ENCODE measurements around the gene RHOF.
"Not testable (repeated sequence)": the region's sequence is repeated elsewhere in the genome, so short reads cannot be mapped to it uniquely, and the experiment has no call there.

RHOF gene

DNA sequence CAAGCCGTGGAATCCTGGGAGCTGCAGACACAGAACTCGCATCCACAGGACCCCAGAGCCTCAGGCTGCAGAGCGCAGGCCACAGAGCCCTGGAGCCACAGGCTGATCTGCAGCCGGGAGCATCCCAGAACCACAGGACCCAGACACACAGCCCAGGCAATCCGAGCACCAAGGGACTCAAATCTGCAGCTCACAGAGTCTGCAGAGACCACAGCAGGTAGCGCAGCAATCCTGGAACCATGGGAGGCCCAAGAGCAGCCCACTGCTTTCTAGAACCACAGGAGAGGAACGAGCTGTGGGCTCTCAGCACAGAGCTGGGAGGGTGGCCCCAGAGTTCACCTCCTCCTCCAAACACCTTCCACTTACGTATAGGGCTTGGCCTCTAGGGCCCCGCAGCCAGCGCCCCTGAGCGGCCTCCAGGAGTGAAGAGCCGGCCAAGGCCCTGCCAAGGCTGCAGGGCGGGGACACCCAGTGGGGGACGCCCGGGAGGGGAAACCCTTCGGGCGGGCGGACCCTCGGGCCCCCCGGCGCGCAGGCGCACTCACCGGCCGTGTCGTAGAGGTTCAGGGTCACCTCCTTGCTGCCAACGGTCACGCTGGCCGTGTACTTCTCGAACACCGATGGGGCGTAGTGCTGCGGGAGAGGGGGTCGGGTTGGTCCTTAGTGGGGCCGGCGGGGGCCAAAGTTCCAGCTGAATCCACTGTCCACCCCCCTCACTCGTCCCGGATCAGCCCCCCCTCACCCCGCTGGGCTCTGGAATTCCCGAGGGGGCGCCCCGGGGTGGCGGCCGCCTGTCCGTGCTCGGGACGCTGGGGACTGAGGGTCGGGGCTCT, 665 bp downstream of the RHOF start:
- peaks cover 8% of the 10 kb centered on the region; the same call in 1 of the 2 replicates for H3K36me3 ChIP-seq (ENCODE audit: control insufficient read depth, low read length)

DNA sequence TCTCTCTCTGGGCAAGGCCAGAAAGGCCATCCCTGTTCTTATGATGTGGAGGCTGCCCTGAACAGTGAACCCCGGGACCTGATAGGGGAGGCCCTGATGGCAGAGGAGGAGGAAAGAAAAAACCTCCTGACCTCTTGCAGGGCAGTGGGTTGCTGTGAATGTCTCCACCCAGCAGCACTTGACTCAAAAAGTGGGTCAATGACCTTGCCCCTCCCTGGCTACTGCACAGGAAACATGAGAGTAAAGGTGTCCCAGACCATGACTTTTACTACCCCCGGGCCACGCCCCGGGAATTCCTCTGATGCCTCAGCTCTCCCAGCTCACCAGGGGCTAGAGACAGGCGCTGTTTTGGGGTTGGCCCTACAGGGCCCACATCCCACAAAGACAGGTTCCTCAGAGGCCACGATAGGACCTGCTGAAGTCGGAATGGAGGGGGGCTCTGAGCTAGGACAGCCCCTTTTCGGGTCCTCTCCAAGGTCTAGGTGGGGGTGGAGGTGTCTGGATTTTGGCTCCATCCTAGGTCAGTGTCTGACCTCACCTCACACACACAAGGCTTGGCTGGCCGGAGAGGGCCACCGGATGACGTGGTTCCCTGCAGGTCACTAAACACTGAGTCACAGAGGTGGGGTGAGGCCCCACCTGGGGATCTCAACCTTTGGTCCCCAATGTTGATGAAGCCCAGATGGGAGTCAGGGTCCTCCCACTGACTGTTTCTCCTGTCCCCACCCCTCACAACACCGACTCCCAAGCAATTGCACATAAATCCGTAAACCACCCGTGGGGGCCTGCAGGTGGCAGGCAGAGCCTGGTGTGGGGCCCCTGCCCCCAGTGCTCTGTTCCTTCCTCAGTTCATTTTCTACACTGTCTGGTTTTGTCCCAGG, 1.6 kb downstream of the RHOF start:
- H3K27ac ChIP-seq (ENCODE audit: low read depth, low read length), result peak overlapping the region; percentile 19
- peaks cover 79% of the 10 kb centered on the region for H3K4me1 ChIP-seq (ENCODE audit: control insufficient read depth, low read length)
- no peaks in the 10 kb centered on the region for H3K9me2 ChIP-seq (replicated peaks; ENCODE audit: control insufficient read depth, low read length)
- peaks cover 11% of the 10 kb centered on the region for H3F3A ChIP-seq (ENCODE audit: control insufficient read depth, insufficient read depth)
- peak overlapping the region; percentile 89 for H3K4me3 ChIP-seq (ENCODE audit: low read length)
- H3K4me2 ChIP-seq (ENCODE audit: low read length), result peak overlapping the region; percentile 97
- H3K36me3 ChIP-seq (ENCODE audit: control insufficient read depth, low read length), result peaks cover 8% of the 10 kb centered on the region; the same call in 1 of the 2 replicates
- no peaks in the 10 kb centered on the region for H3K27me3 ChIP-seq (ENCODE audit: control insufficient read depth, low read length)
- H3K9me3 ChIP-seq (ENCODE audit: control insufficient read depth, insufficient read depth, low read length), result no peaks in the 10 kb centered on the region
- H3K79me2 ChIP-seq (ENCODE audit: control insufficient read depth, low read length), result peaks cover 26% of the 10 kb centered on the region
- TF ChIP-seq, protein P1, sequence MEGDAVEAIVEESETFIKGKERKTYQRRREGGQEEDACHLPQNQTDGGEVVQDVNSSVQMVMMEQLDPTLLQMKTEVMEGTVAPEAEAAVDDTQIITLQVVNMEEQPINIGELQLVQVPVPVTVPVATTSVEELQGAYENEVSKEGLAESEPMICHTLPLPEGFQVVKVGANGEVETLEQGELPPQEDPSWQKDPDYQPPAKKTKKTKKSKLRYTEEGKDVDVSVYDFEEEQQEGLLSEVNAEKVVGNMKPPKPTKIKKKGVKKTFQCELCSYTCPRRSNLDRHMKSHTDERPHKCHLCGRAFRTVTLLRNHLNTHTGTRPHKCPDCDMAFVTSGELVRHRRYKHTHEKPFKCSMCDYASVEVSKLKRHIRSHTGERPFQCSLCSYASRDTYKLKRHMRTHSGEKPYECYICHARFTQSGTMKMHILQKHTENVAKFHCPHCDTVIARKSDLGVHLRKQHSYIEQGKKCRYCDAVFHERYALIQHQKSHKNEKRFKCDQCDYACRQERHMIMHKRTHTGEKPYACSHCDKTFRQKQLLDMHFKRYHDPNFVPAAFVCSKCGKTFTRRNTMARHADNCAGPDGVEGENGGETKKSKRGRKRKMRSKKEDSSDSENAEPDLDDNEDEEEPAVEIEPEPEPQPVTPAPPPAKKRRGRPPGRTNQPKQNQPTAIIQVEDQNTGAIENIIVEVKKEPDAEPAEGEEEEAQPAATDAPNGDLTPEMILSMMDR (IDR thresholded peaks at IDR 0.05; ENCODE audit: low read depth, low read length, poor library complexity, severe bottlenecking), result no peak
- TF ChIP-seq EZH2phosphoT487 (IDR thresholded peaks at IDR 0.05; ENCODE audit: borderline replicate concordance, low read length), result no peak
- no peaks in the 10 kb centered on the region for H4K20me1 ChIP-seq (ENCODE audit: control insufficient read depth, insufficient read depth, low read depth, low read length)

More for the DNA sequence above, 665 bp downstream of the RHOF start:
- peaks cover 11% of the 10 kb centered on the region for H3F3A ChIP-seq (ENCODE audit: control insufficient read depth, insufficient read depth)
- H3K4me3 ChIP-seq (ENCODE audit: low read length), result peak overlapping the region; percentile 89
- H3K9me3 ChIP-seq (ENCODE audit: control insufficient read depth, insufficient read depth, low read length), result no peaks in the 10 kb centered on the region
- peaks cover 30% of the 10 kb centered on the region for H3K79me2 ChIP-seq (ENCODE audit: control insufficient read depth, low read length)
- TF ChIP-seq, protein P1 (IDR thresholded peaks at IDR 0.05; ENCODE audit: low read depth, low read length, poor library complexity, severe bottlenecking), result no peak
- no peak for TF ChIP-seq EZH2phosphoT487 (IDR thresholded peaks at IDR 0.05; ENCODE audit: borderline replicate concordance, low read length)
- H3K27me3 ChIP-seq (ENCODE audit: control insufficient read depth, low read length), result no peaks in the 10 kb centered on the region
- peaks cover 70% of the 10 kb centered on the region for H3K4me1 ChIP-seq (ENCODE audit: control insufficient read depth, low read length)
- no peaks in the 10 kb centered on the region for H4K20me1 ChIP-seq (ENCODE audit: control insufficient read depth, insufficient read depth, low read depth, low read length)
- peak overlapping the region; percentile 19 for H3K27ac ChIP-seq (ENCODE audit: low read depth, low read length)
- no peaks in the 10 kb centered on the region for H3K9me2 ChIP-seq (replicated peaks; ENCODE audit: control insufficient read depth, low read length)
- peak overlapping the region; percentile 97 for H3K4me2 ChIP-seq (ENCODE audit: low read length)

GRCh38 chr12:121790785-121791184, 2.7 kb downstream of the RHOF start:
- H3K9me2 ChIP-seq (replicated peaks; ENCODE audit: control insufficient read depth, low read length); H3K9me3 ChIP-seq (ENCODE audit: control insufficient read depth, insufficient read depth, low read length); H3K27me3 ChIP-seq (ENCODE audit: control insufficient read depth, low read length); H3K36me3 ChIP-seq (ENCODE audit: control insufficient read depth, low read length); H4K20me1 ChIP-seq (ENCODE audit: control insufficient read depth, insufficient read depth, low read depth, low read length): not testable (repeated sequence)
- Histone ChIP-seq H3K79me2 (ENCODE audit: control insufficient read depth, low read length) (peaks cover 26% of the 10 kb centered on the region), H3K4me1 (ENCODE audit: control insufficient read depth, low read length) (peaks cover 80% of the 10 kb centered on the region), H3K27ac (ENCODE audit: low read depth, low read length) (peak overlapping the region; percentile 77), H3K4me3 (ENCODE audit: low read length) (0 out of 2 replicates have a peak overlapping the region, but pooled peaks have one; percentile 62), H3F3A (ENCODE audit: control insufficient read depth, insufficient read depth) (peaks cover 11% of the 10 kb centered on the region), H3K4me2 (ENCODE audit: low read length) (peak overlapping the region; percentile 74)
